ENCODE results near the gene PRLHR. TPM values are rescaled to one million over a fixed set of nuclear protein-coding genes. Genes with fewer than 3 reads are reported as not detected.

The PRLHR gene
- total RNA-seq, 1 donor from 2014 or later = not detected

DNA sequence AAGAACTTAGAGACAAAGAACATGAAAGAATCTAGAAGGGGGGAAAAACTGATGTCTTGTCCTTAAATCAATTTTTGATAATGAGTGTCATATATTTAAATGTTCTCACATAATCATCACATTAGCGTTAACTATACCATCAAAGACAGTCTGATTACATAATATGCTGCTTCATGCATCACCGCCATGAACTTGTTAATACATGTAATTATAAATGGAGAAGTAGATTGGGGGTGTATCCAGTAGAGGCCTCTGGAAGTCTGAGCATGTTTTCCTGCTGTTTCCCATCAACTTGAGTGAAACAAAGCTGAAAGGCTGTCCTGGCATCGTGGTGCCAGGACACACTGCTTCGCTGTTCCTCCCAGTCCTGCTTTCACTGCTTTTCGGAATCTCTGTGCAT is 48.2 kb downstream of the PRLHR start:
- TF ChIP-seq, protein P1, sequence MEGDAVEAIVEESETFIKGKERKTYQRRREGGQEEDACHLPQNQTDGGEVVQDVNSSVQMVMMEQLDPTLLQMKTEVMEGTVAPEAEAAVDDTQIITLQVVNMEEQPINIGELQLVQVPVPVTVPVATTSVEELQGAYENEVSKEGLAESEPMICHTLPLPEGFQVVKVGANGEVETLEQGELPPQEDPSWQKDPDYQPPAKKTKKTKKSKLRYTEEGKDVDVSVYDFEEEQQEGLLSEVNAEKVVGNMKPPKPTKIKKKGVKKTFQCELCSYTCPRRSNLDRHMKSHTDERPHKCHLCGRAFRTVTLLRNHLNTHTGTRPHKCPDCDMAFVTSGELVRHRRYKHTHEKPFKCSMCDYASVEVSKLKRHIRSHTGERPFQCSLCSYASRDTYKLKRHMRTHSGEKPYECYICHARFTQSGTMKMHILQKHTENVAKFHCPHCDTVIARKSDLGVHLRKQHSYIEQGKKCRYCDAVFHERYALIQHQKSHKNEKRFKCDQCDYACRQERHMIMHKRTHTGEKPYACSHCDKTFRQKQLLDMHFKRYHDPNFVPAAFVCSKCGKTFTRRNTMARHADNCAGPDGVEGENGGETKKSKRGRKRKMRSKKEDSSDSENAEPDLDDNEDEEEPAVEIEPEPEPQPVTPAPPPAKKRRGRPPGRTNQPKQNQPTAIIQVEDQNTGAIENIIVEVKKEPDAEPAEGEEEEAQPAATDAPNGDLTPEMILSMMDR (IDR thresholded peaks at IDR 0.05; ENCODE audit: insufficient read depth, low read length, severe bottlenecking) = no peak
- FAIRE-seq = no peak
- Histone ChIP-seq H3K4me3 (ENCODE audit: low read depth, low read length) (no peak overlapping the region), H3K36me3 (ENCODE audit: control insufficient read depth, insufficient read depth, low read length) (no peaks in the 10 kb centered on the region), H3K27me3 (ENCODE audit: control insufficient read depth, insufficient read depth, low read length) (peaks cover 3% of the 10 kb centered on the region)
- peak; percentile 53 for DNase-seq (ENCODE audit: low read depth)

DNA sequence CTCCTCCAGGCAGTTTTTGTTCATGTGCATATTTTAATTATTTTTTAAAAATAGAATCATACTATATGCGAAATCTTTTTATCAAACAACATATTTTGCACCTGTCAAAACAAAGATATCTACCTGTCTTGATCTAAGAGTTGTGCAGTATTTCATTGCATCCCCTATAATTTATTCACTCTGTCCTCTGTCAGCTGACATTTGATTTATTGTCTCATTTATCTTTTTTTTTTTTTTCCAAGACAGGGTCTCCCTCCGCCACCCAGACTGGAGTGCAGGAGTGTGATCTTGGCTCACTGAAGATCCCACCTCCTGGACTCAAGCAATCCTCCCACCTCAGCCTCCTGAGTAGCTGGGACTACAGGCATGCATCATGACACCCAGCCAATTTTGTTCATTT is 49.0 kb downstream of the PRLHR start:
- TF ChIP-seq, protein P1 (IDR thresholded peaks at IDR 0.05; ENCODE audit: insufficient read depth, low read length, severe bottlenecking) = no peak
- Histone ChIP-seq H3K27me3 (ENCODE audit: control insufficient read depth, insufficient read depth, low read length) (peaks cover 2% of the 10 kb centered on the region), H3K36me3 (ENCODE audit: control insufficient read depth, insufficient read depth, low read length) (no peaks in the 10 kb centered on the region), H3K4me3 (ENCODE audit: low read depth, low read length) (no peak overlapping the region)
- DNase-seq (ENCODE audit: low read depth) = no peak
- FAIRE-seq = no peak

DNA sequence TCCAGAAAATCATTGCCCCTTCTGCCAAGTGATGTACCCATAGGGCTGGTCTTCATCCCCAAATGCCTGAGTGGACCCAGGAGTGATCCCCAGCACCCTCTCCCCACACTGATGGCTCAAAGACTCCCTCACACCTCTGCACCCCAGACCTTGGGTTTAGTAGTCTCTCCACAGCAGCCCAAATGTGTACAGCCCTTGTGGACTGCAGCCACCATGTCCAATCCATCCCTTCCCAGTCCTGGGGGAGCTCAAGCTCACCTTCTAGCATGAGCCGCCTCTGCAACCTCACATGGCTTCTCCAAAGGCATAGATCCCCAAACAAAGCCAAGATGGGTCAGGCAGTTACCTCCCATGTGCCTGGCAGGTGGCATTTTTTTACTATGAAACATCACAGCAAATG is 50.1 kb downstream of the PRLHR start:
- FAIRE-seq (no peak), DNase-seq (ENCODE audit: low read depth) (no peak)
- TF ChIP-seq, protein P1 (IDR thresholded peaks at IDR 0.05; ENCODE audit: insufficient read depth, low read length, severe bottlenecking) = no peak
- no peaks in the 10 kb centered on the region for H3K36me3 ChIP-seq (ENCODE audit: control insufficient read depth, insufficient read depth, low read length)
- H3K4me3 ChIP-seq (ENCODE audit: low read depth, low read length) = no peak overlapping the region
- peaks cover 2% of the 10 kb centered on the region for H3K27me3 ChIP-seq (ENCODE audit: control insufficient read depth, insufficient read depth, low read length)

DNA sequence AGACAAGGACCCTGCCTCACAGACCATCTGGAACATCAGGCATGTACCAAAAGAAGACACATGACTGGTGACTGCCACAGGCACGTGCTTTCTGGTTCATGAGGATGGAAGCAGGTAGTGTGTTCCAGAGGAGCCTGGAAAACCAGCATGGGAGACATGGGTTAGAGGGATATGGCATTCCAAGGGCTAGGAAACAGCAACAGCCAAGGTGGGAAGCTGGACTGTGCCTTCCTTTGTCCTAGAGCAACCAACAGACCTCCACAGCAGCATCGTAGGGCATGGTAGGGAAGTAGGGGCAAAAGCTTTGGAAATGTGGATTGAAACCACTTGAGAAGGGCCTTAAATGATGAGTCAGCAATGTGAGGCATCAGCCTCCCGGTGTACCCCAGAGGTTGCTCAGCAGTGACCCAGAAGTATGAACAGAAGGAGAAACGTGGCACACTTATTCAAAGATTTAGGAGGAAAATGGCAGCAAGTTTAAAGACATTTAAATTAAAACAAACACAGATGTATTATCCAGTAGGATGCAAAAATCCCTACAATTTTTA is 51.0 kb downstream of the PRLHR start:
- Histone ChIP-seq H3K36me3 (ENCODE audit: control insufficient read depth, insufficient read depth, low read length) (no peaks in the 10 kb centered on the region), H3K4me3 (ENCODE audit: low read depth, low read length) (no peak overlapping the region), H3K27me3 (ENCODE audit: control insufficient read depth, insufficient read depth, low read length) (no peaks in the 10 kb centered on the region)
- DNase-seq (ENCODE audit: low read depth) (no peak), FAIRE-seq (no peak)
- TF ChIP-seq, protein P1 (IDR thresholded peaks at IDR 0.05; ENCODE audit: insufficient read depth, low read length, severe bottlenecking) = no peak

DNA sequence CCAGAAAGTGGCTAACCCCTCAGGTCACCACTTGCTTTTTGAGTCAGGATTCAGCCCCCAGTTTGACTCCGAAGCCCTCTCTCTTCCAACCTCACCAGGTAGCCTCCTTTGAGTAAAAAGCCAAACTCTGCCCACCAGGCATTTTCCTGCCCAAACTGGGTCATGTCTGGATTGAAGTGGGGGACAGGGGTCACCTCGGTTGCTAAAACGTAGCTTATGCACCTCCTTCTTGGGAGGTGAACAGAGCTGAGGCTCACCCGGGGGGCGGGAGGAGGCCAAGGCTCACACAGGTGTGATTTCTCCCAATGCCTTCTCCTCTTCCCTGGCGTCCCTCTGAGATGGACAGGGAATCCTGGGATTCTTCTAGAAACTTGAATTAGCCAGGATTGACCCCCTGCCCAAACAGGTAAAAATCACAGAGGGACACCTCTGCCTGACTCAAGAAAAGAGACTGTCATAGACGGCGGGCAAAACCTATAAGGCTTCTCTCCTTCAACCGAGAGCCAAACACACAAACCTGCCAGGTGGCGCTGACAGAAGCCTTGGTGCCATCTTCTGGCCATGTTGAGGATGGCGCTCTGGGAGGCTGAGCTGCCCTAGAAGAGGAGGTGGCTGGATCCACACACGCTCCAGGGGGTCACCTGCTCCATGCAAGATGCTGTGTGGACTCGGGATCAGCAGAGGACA is 51.6 kb downstream of the PRLHR start:
- FAIRE-seq = no peak
- TF ChIP-seq, protein P1 (IDR thresholded peaks at IDR 0.05; ENCODE audit: insufficient read depth, low read length, severe bottlenecking) = peak; percentile 94

DNA sequence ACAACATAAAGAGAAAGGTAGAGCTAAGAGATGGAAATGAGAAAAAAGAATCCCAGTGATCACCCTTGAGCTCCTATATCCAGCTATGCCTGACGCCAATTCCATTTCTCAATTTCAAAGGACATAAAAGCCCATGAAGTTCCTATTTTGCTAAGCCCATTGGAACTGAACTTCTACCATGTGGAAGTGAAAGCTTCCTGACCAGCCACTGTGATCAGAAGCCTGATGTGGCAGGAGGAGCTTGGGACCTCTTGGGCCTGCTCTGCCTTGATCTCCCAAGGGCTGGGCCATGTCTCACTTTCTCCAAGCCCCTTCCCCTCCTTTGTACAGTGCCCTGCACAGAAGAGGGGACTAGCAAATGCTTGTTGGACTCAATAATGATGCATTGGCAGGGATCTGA is 52.7 kb downstream of the PRLHR start:
- DNase-seq (ENCODE audit: low read depth) (no peak), FAIRE-seq (no peak)
- H3K4me3 ChIP-seq (ENCODE audit: low read depth, low read length) = no peak overlapping the region
- TF ChIP-seq, protein P1 (IDR thresholded peaks at IDR 0.05; ENCODE audit: insufficient read depth, low read length, severe bottlenecking) = no peak
- no peaks in the 10 kb centered on the region for H3K36me3 ChIP-seq (ENCODE audit: control insufficient read depth, insufficient read depth, low read length)
- H3K27me3 ChIP-seq (ENCODE audit: control insufficient read depth, insufficient read depth, low read length) = no peaks in the 10 kb centered on the region

More for the DNA sequence above, 51.6 kb downstream of the PRLHR start:
- peak; percentile 60 for DNase-seq (ENCODE audit: low read depth)
- Histone ChIP-seq H3K27me3 (ENCODE audit: control insufficient read depth, insufficient read depth, low read length) (no peaks in the 10 kb centered on the region), H3K4me3 (ENCODE audit: low read depth, low read length) (no peak overlapping the region), H3K36me3 (ENCODE audit: control insufficient read depth, insufficient read depth, low read length) (no peaks in the 10 kb centered on the region)
